SK-N-SH treated with all-trans-retinoic acid at 6 μM for 48 hours (cell line): ENCODE measurements around the gene AASS.

Source experiments
- ATAC-seq: fragments of 200-7000 bp; cut with Tn5 transposase; 3 replicates; pipeline ENCODE4 v1.9.1; 2020; ENCODE audit warnings: mild to moderate bottlenecking, moderate library complexity
- ARNTL ChIP-seq: fragments of 450-650 bp; formaldehyde crosslinking; IDR thresholded peaks from 2 replicates; pipeline ENCODE4 v1.5.0; 2020; ENCODE audit warnings: low read depth, mild to moderate bottlenecking, moderate library complexity, borderline replicate concordance
- BACH2 ChIP-seq: fragments of 250-450 bp; sonication (Bioruptor Pico); IDR thresholded peaks from 2 replicates; pipeline ENCODE4 v1.9.0; 2021; ENCODE audit warnings: mild to moderate bottlenecking, borderline replicate concordance
- CREB5 ChIP-seq: fragments of 250-450 bp; sonication (Bioruptor Pico); IDR thresholded peaks from 2 replicates; pipeline ENCODE4 v1.5.1; 2020; ENCODE audit warnings: low read depth, mild to moderate bottlenecking, moderate library complexity
- CSDC2 ChIP-seq: fragments of 250-450 bp; sonication (Bioruptor Pico); IDR thresholded peaks from 2 replicates; pipeline ENCODE4 v1.5.0; 2020; ENCODE audit warnings: mild to moderate bottlenecking, moderate library complexity
- CSRNP3 ChIP-seq: fragments of 250-450 bp; sonication (Bioruptor Pico); IDR thresholded peaks from 2 replicates; pipeline ENCODE4 v1.5.1; 2021; ENCODE audit warnings: mild to moderate bottlenecking, moderate library complexity
- ESRRG ChIP-seq: fragments of 250-450 bp; sonication (Bioruptor Pico); IDR thresholded peaks from 2 replicates; pipeline ENCODE4 v1.6.1; 2021; ENCODE audit warnings: mild to moderate bottlenecking
- ISL1 ChIP-seq: fragments of 250-450 bp; sonication (Bioruptor Pico); IDR thresholded peaks from 2 replicates; pipeline ENCODE4 v2.1.2; 2022; ENCODE audit warnings: mild to moderate bottlenecking, moderate library complexity
- PATZ1 ChIP-seq: fragments of 250-450 bp; sonication (Bioruptor Pico); IDR thresholded peaks from 2 replicates; pipeline ENCODE4 v1.8.0; 2020; ENCODE audit warnings: mild to moderate bottlenecking, moderate library complexity, borderline replicate concordance
- POU6F1 ChIP-seq: fragments of 250-450 bp; sonication (Bioruptor Pico); IDR thresholded peaks from 2 replicates; pipeline ENCODE4 v1.8.0; 2021; ENCODE audit warnings: low read depth, mild to moderate bottlenecking, moderate library complexity, borderline replicate concordance
- PPARA ChIP-seq: fragments of 250-450 bp; sonication (Bioruptor Pico); IDR thresholded peaks from 2 replicates; pipeline ENCODE4 v1.5.0; 2020; ENCODE audit warnings: mild to moderate bottlenecking, borderline replicate concordance
- RARB ChIP-seq: fragments of 250-450 bp; sonication (Bioruptor Pico); IDR thresholded peaks from 2 replicates; pipeline ENCODE4 v1.8.0; 2021; ENCODE audit warnings: mild to moderate bottlenecking, moderate library complexity
- TCF4 ChIP-seq: fragments of 250-450 bp; sonication (Bioruptor Pico); IDR thresholded peaks from 2 replicates; pipeline ENCODE4 v1.8.0; 2021; ENCODE audit warnings: mild to moderate bottlenecking, moderate library complexity, borderline replicate concordance
- TOX ChIP-seq: fragments of 250-450 bp; sonication (Bioruptor Pico); IDR thresholded peaks from 2 replicates; pipeline ENCODE4 v1.8.0; 2021; ENCODE audit warnings: mild to moderate bottlenecking, moderate library complexity, borderline replicate concordance
- TSHZ2 ChIP-seq: fragments of 250-450 bp; sonication (Bioruptor Pico); IDR thresholded peaks from 2 replicates; pipeline ENCODE4 v1.5.0; 2020; ENCODE audit warnings: mild to moderate bottlenecking, moderate library complexity
- ZC3H10 ChIP-seq: fragments of 250-450 bp; sonication (Bioruptor Pico); IDR thresholded peaks from 2 replicates; pipeline ENCODE4 v1.5.1; 2021; ENCODE audit warnings: mild to moderate bottlenecking, moderate library complexity
- ZFP3 ChIP-seq: fragments of 250-450 bp; sonication (Bioruptor Pico); IDR thresholded peaks from 2 replicates; pipeline ENCODE4 v1.5.0; 2020; ENCODE audit warnings: mild to moderate bottlenecking, moderate library complexity
- ZFP30 ChIP-seq: fragments of 450-650 bp; formaldehyde crosslinking; IDR thresholded peaks from 2 replicates; pipeline ENCODE4 v1.5.0; 2022; ENCODE audit warnings: mild to moderate bottlenecking, moderate library complexity
- ZNF565 ChIP-seq: fragments of 450-650 bp; formaldehyde crosslinking; conservative IDR thresholded peaks from 2 replicates; pipeline ENCODE4 v1.5.0; 2020; ENCODE audit warnings: low read depth, mild to moderate bottlenecking, moderate library complexity
- ZNF70 ChIP-seq: fragments of 450-650 bp; formaldehyde crosslinking; IDR thresholded peaks from 2 replicates; pipeline ENCODE4 v1.5.0; 2020; ENCODE audit warnings: mild to moderate bottlenecking, moderate library complexity
- ZNF8 ChIP-seq: fragments of 450-650 bp; formaldehyde crosslinking; IDR thresholded peaks from 2 replicates; pipeline ENCODE4 v1.5.0; 2020; ENCODE audit warnings: mild to moderate bottlenecking, moderate library complexity

Gene AASS

GRCh38 chr7:122070834-122071233 lies 73.2 kb downstream of the AASS start:
- no peak for TF ChIP-seq ESRRG (CRISPR knock-in tag)
- no peak for TF ChIP-seq POU6F1
- ATAC-seq: no peak

- ATAC-seq: no peak
- TF ChIP-seq BACH2 (CRISPR knock-in tag) (no peak), RARB (CRISPR knock-in tag) (no peak), PPARA (no peak), ZNF8 (CRISPR knock-in tag) (no peak), TSHZ2 (CRISPR knock-in tag) (no peak), ZFP30 (CRISPR knock-in tag) (no peak), TCF4 (no peak), PATZ1 (CRISPR knock-in tag) (no peak), CSDC2 (CRISPR knock-in tag) (no peak), ZNF70 (no peak), ZC3H10 (CRISPR knock-in tag) (no peak), ARNTL (CRISPR knock-in tag) (no peak), ZNF565 (CRISPR knock-in tag) (no peak)
Measured at GRCh38 chr7:122070062-122070461, 74.0 kb downstream of the AASS start.

GRCh38 chr7:122068999-122069398 lies 75.0 kb downstream of the AASS start:
- TF ChIP-seq TOX (CRISPR knock-in tag): no peak
- TF ChIP-seq CSRNP3 (CRISPR knock-in tag): no peak
- no peak for TF ChIP-seq CREB5 (CRISPR knock-in tag)
- no peak for TF ChIP-seq POU6F1
- no peak for TF ChIP-seq ZFP30 (CRISPR knock-in tag)
- no peak for TF ChIP-seq ARNTL (CRISPR knock-in tag)
- TF ChIP-seq, all 23 proteins: peak for 0
- no peak for ATAC-seq

GRCh38 chr7:122068046-122068445 lies 76.0 kb downstream of the AASS start:
- ATAC-seq: no peak
- TF ChIP-seq TOX (CRISPR knock-in tag) (no peak), ARNTL (CRISPR knock-in tag) (no peak), ZNF8 (CRISPR knock-in tag) (no peak), ZFP3 (CRISPR knock-in tag) (no peak), CSDC2 (CRISPR knock-in tag) (no peak), BACH2 (CRISPR knock-in tag) (no peak), TCF4 (no peak), POU6F1 (no peak), PPARA (no peak), CSRNP3 (CRISPR knock-in tag) (no peak), ISL1 (CRISPR knock-in tag) (no peak)
